ENCODE results near the gene LHPP. TPM values are rescaled to one million over a fixed set of nuclear protein-coding genes. Genes with fewer than 3 reads are reported as not detected.

LHPP gene
- total and polyA plus RNA-seq, 10 donors: 16.8 to 36.8 (median 23.5) TPM

DNA sequence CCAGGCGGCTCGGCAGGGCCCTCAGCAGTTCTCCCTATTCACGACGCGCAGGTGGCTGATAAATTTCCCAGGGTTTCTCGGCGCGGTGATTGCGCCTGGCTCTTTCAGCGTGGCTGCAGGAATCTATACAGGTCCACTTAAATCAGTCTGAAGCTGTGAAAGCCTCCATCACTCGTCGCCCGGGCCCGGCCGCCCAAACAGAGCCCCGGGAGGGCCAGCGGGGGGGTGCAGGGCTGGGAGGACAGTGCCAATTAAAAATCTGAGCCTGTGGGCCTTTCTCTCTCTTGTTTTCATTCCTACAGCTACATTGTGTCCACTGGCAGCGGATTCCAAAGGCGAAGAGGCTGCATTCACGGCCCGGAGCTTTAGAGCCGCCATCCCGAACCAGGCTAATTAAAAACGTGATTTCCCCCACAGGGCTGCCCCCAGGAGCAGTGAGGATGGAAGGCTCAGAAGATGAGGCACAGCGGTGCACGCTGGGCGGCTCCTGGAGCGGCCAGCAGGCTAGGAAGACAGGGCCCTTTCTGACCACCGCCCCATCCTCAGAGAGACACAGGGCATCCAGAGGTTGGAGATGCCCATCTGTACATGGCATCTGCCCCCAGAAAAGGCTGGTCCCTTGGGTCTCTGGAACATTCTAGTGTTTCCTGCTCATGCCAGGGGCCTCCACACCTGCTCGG is 181.8 kb downstream of the LHPP start:
- Histone ChIP-seq H3K36me3 (peaks cover 0 to 40% (median 5%) of the 10 kb centered on the region in 6 donors), H3K4me3 (no peak overlapping the region), H3K4me1 (peaks cover 74 to 100% (median 100%) of the 10 kb centered on the region in 6 donors), H3K9me3 (no peaks in the 10 kb centered on the region), H3K27me3 (replicated peaks in 1 of 7) (no peaks in the 10 kb centered on the region), H3K27ac (peak overlapping the region in 4 of 8 donors; percentile 92 to 97 (median 94))
- DNase-seq: peak; percentile 72
- TF ChIP-seq POLR2AphosphoS5 (IDR thresholded peaks at IDR 0.05): peak in 1 of 3 donors; percentile 10
- TF ChIP-seq, protein P1, sequence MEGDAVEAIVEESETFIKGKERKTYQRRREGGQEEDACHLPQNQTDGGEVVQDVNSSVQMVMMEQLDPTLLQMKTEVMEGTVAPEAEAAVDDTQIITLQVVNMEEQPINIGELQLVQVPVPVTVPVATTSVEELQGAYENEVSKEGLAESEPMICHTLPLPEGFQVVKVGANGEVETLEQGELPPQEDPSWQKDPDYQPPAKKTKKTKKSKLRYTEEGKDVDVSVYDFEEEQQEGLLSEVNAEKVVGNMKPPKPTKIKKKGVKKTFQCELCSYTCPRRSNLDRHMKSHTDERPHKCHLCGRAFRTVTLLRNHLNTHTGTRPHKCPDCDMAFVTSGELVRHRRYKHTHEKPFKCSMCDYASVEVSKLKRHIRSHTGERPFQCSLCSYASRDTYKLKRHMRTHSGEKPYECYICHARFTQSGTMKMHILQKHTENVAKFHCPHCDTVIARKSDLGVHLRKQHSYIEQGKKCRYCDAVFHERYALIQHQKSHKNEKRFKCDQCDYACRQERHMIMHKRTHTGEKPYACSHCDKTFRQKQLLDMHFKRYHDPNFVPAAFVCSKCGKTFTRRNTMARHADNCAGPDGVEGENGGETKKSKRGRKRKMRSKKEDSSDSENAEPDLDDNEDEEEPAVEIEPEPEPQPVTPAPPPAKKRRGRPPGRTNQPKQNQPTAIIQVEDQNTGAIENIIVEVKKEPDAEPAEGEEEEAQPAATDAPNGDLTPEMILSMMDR (IDR thresholded peaks at IDR 0.05 in 8 of 11, conservative IDR thresholded peaks at IDR 0.05 in 3 of 11): no peak
- intact Hi-C loops (cut with DNase I; ENCODE audit: low total_unique reads): loop anchor here (10.0 kb wide), 1 partner anchor 101 kb away; the partner anchor contains the start of gene FAM53B
- WGBS, 5 donors: 95 to 97% (median 96%) methylated on average over 29 to 30 of the region's 30 CpGs

DNA sequence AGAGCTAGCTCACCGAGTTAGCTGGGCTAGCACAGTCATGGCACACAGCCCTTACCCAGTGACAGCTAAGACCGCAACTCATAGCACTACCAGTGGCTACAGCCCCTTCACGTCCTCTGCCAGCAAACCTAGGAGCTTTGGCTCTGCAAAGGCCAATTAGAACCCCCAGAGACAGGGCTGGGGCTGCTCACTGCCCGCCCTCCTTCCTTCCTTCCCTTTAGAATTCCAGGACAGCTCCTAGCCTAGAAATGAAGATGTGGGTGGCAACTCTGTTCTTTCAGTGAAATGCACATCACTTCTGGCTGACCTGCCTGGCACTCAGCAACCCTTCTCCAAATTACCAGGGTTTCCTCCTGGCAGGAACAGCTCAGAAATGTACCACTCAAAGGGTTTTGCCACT is 182.6 kb downstream of the LHPP start:
- WGBS, 5 donors: 83 to 94% (median 87%) methylated on average over 4 of the region's 4 CpGs
- Histone ChIP-seq H3K36me3 (peaks cover 0 to 36% (median 5%) of the 10 kb centered on the region in 6 donors), H3K27me3 (replicated peaks in 1 of 7) (no peaks in the 10 kb centered on the region), H3K4me1 (peaks cover 77 to 100% (median 100%) of the 10 kb centered on the region in 6 donors), H3K27ac (peak overlapping the region in 5 of 8 donors; percentile 44 to 97 (median 94)), H3K4me3 (no peak overlapping the region), H3K9me3 (no peaks in the 10 kb centered on the region)
- DNase-seq: no peak
- intact Hi-C loops (cut with DNase I; ENCODE audit: low total_unique reads): loop anchor here (10.0 kb wide), 1 partner anchor 101 kb away; the partner anchor contains the start of gene FAM53B
- TF ChIP-seq POLR2AphosphoS5 (IDR thresholded peaks at IDR 0.05) (no peak), POLR2A (IDR thresholded peaks at IDR 0.05) (no peak)
- TF ChIP-seq, protein P1 (IDR thresholded peaks at IDR 0.05 in 8 of 11, conservative IDR thresholded peaks at IDR 0.05 in 3 of 11): no peak

DNA sequence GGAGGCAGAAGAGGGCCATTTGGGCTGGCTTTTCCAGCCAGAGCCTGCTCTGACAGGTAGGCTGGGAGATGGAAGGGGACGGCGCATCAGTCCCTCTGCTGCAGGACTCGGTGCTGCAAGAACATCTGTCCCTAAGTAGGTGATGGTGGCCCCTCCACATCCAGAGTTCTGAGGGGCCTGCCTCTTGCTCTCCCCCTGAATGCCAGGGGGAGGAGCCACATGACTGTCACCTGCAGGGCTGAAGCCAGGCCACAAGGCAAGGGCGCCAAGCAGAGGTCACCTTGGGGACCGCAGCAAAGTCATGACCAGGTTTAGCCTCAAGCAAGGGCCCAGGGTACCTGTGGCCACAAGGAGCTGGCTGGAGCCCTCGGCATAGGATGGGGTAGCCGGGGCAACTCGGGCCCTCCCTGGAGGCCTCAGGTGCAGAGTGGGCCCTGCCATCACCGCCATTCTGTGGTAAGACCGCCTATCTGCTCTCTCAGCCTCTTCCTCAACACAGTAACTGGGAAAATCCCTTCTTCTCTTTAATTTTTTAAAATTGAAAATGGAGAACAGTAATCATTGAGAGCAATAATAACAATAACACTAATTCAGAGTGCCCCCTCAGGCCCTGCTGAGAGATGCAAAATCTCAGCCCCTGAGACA is 183.3 kb downstream of the LHPP start:
- Histone ChIP-seq H3K9me3 (no peaks in the 10 kb centered on the region), H3K4me3 (no peak overlapping the region), H3K4me1 (peaks cover 80 to 100% (median 100%) of the 10 kb centered on the region in 6 donors), H3K36me3 (peaks cover 0 to 34% (median 5%) of the 10 kb centered on the region in 6 donors), H3K27ac (peak overlapping the region; percentile 23 to 97 (median 90)), H3K27me3 (replicated peaks in 1 of 7) (no peaks in the 10 kb centered on the region)
- intact Hi-C loops (cut with DNase I; ENCODE audit: low total_unique reads): loop anchor here (10.0 kb wide), 1 partner anchor 100 kb away; the partner anchor contains the start of gene FAM53B
- TF ChIP-seq, protein P1 (IDR thresholded peaks at IDR 0.05 in 8 of 11, conservative IDR thresholded peaks at IDR 0.05 in 3 of 11): no peak
- peak in 1 of 3 donors; percentile 35 for TF ChIP-seq POLR2AphosphoS5 (IDR thresholded peaks at IDR 0.05)
- WGBS, 5 donors: 78 to 87% (median 86%) methylated on average over 9 to 10 of the region's 10 CpGs
- DNase-seq: peak; percentile 82

Measured in spleen (tissue), 11 donors.